GM12878 (cell line): Measurements from ENCODE around the gene PSRC1. TPM values are rescaled to one million over a fixed set of nuclear protein-coding genes. Genes with fewer than 3 reads are reported as not detected.

ENCODE experiments used
- ATAC-seq: fragments of 200-7000 bp; cut with Tn5 transposase; 3 replicates; pipeline ENCODE4 v1.9.1; 2020; ENCODE audit warnings: mild to moderate bottlenecking, moderate library complexity
- BruUV-seq: library from RNA; stranded (reverse); fragments of 400-500 nt; replicated peaks from 2 replicates; lab custom pipeline; 2021; lab: Mats Ljungman, UMichigan
- CTCF ChIA-PET: fragments of 300-600 bp; sonication (Branson Sonifier 250); formaldehyde crosslinking; extraction: SDS; loops from one replicate; lab custom pipeline; 2021; ENCODE audit warnings: inconsistent platforms; lab: Yijun Ruan, JAX
- POLR2A ChIA-PET: fragments of 350-600 bp; formaldehyde crosslinking; extraction: SDS; loops from one replicate; lab custom pipeline; 2021; ENCODE audit warnings: inconsistent platforms; lab: Charles Lee
- RAD21 ChIA-PET: fragments of 300-600 bp; sonication (Branson Sonifier 250); formaldehyde crosslinking; loops from one replicate; lab custom pipeline; 2023; ENCODE audit warnings: antibody characterized with exemption; ENCODE audit not compliant: unreplicated experiment; lab: Charles Lee
- SMC1A ChIA-PET: fragments of 300-600 bp; sonication (Branson Sonifier 250); formaldehyde crosslinking; loops from one replicate; lab custom pipeline; 2023; ENCODE audit not compliant: unreplicated experiment, uncharacterized antibody; lab: Charles Lee
- DNase-seq: peaks from one replicate; pipeline ENCODE4 v3.0.0-alpha.2; 2011; ENCODE audit warnings: low read depth, low spot score
- FAIRE-seq: peaks from 3 replicates; lab custom pipeline; 2011; peaks lifted over from hg19 to GRCh38; lab: Jason Lieb, UNC
- H2AFZ ChIP-seq: 2 replicates; pipeline ENCODE4 v1.6.0; 2011; ENCODE audit warnings: low read depth, low read length, control low read depth; ENCODE audit not compliant: control insufficient read depth
- H3K27ac ChIP-seq: 2 replicates; pipeline ENCODE4 v1.5.1; 2011; ENCODE audit warnings: control low read depth; ENCODE audit not compliant: control insufficient read depth, insufficient read depth
- H3K27me3 ChIP-seq, 2 experiments: replicated peaks in 1 of 2; 2 replicates each; pipeline versions ENCODE4 v1.6.0 to v1.6.1; 2011; ENCODE audit warnings: low read length in 1 of 2; ENCODE audit not compliant: control insufficient read depth in 2 of 2, insufficient read depth in 2 of 2
- H3K36me3 ChIP-seq, 2 experiments: 2 replicates each; pipeline ENCODE4 v1.5.1; 2011; ENCODE audit warnings: low read length in 1 of 2; ENCODE audit not compliant: control insufficient read depth in 2 of 2, insufficient read depth in 2 of 2
- H3K4me1 ChIP-seq: 2 replicates; pipeline ENCODE4 v1.6.1; 2011; ENCODE audit warnings: mild to moderate bottlenecking, low read length, moderate library complexity, mixed read lengths; ENCODE audit not compliant: control insufficient read depth, insufficient read depth
- H3K4me2 ChIP-seq: 2 replicates; pipeline ENCODE4 v1.6.0; 2011; ENCODE audit warnings: control low read depth; ENCODE audit not compliant: control insufficient read depth, insufficient read depth
- H3K4me3 ChIP-seq: fragments of 200-600 bp; sonication (generic); 2 replicates; pipeline ENCODE4 v1.5.1; 2016
- H3K79me2 ChIP-seq: 2 replicates; pipeline ENCODE4 v1.6.0; 2011; ENCODE audit warnings: low read length; ENCODE audit not compliant: control insufficient read depth, insufficient read depth
- H3K9ac ChIP-seq: 2 replicates; pipeline ENCODE4 v1.8.0; 2011; ENCODE audit warnings: low read length, control low read depth, mixed read lengths; ENCODE audit not compliant: control insufficient read depth, insufficient read depth
- H3K9me3 ChIP-seq: replicated peaks from 3 replicates; pipeline ENCODE4 v1.5.1; 2011; ENCODE audit warnings: mild to moderate bottlenecking, low read length; ENCODE audit not compliant: control insufficient read depth, insufficient read depth
- H4K20me1 ChIP-seq: 2 replicates; pipeline ENCODE4 v1.6.0; 2011; ENCODE audit not compliant: control insufficient read depth, insufficient read depth
- CHD1 ChIP-seq: IDR thresholded peaks from 2 replicates; pipeline ENCODE4 v1.6.1; 2012; ENCODE audit warnings: low read depth, low read length, improper control_type of control experiment
- E2F8 ChIP-seq: fragments of 450-650 bp; IDR thresholded peaks from 2 replicates; pipeline ENCODE4 v1.6.1; 2018; ENCODE audit warnings: mild to moderate bottlenecking, low read depth, moderate library complexity; ENCODE audit not compliant: partially characterized antibody
- EGR1 ChIP-seq, 2 experiments: IDR thresholded peaks; 1 replicate in 1 of 2; 2 replicates in 1 of 2; pipeline ENCODE4 v1.6.1; 2011 to 2012; ENCODE audit warnings: low read depth in 2 of 2, low read length in 2 of 2, borderline replicate concordance in 1 of 2, mild to moderate bottlenecking in 1 of 2, moderate library complexity in 1 of 2
- NRF1 ChIP-seq: conservative IDR thresholded peaks from 2 replicates; pipeline ENCODE4 v1.6.1; 2011; ENCODE audit warnings: mild to moderate bottlenecking, low read depth, low read length, improper control_type of control experiment
- SIN3A ChIP-seq: IDR thresholded peaks from 2 replicates; pipeline ENCODE4 v1.6.1; 2012; ENCODE audit warnings: low read depth, low read length, improper control_type of control experiment
- SKIL ChIP-seq: fragments of 450-650 bp; IDR thresholded peaks from 2 replicates; pipeline ENCODE4 v1.6.1; 2017; ENCODE audit warnings: mild to moderate bottlenecking, low read depth, inconsistent platforms; ENCODE audit not compliant: poor library complexity, severe bottlenecking
- STAT3 ChIP-seq: IDR thresholded peaks from 2 replicates; pipeline ENCODE4 v1.6.1; 2011; ENCODE audit warnings: low read depth, low read length, improper control_type of control experiment
- SUPT20H ChIP-seq: IDR thresholded peaks from 2 replicates; pipeline ENCODE4 v1.6.1; 2011; ENCODE audit warnings: low read depth, mild to moderate bottlenecking, low read length, moderate library complexity, borderline replicate concordance; ENCODE audit not compliant: control insufficient read depth
- SUZ12 ChIP-seq: fragments of 200-600 bp; sonication (generic); IDR thresholded peaks from one replicate; pipeline ENCODE4 v1.6.1; 2018; ENCODE audit warnings: antibody characterized with exemption, mild to moderate bottlenecking; ENCODE audit not compliant: unreplicated experiment
- ZNF274 ChIP-seq: IDR thresholded peaks from one replicate; pipeline ENCODE4 v1.8.0; 2011; ENCODE audit not compliant: insufficient read length, insufficient read depth
- WGBS: methylation state at CpG from one replicate; pipeline ENCODE4 v1.1.6; 2016; ENCODE audit warnings: low lambda C conversion rate; ENCODE audit not compliant: insufficient replicate concordance, insufficient coverage; ENCODE audit errors: missing lambda C conversion rate; 5-methylcytosine and 5-hydroxymethylcytosine counted together
- in situ Hi-C: fragments of 300-500 bp; cut with MboI; formaldehyde crosslinking; loops from 9 replicates; pipeline ENCODE4 v1.14.3; 2018; ENCODE audit warnings: mixed read lengths
- intact Hi-C: fragments of 100-400 bp; cut with micrococcal nuclease; formaldehyde crosslinking; loops from one replicate; pipeline ENCODE4 v1.14.2; 2022; ENCODE audit not compliant: unreplicated experiment
- polyA plus RNA-seq, 11 experiments: library from polyadenylated mRNA; depleted of rRNA in 4 of 11; unstranded in 6 of 11; stranded (reverse) in 5 of 11; fragments of >200 nt; fragmentation: Nextera tagmentation in 4 of 11; fragmentation: Illumina TruSeq in 1 of 11; extraction: Ambion mirVana in 4 of 11; extraction: Trizol in 1 of 11; gene quantifications; 1 replicate in 1 of 11; 2 replicates in 10 of 11; pipeline versions ENCODE4 v1.2.1 to v1.2.3, GENCODE V29; 2011 to 2016; ENCODE audit warnings: inconsistent platforms in 2 of 11, missing spikeins in 2 of 11, low read depth in 1 of 11
- total RNA-seq, 4 experiments: library from RNA; depleted of rRNA in 3 of 4; stranded (reverse); fragments of >200 nt in 3 of 4; fragmentation: Illumina TruSeq in 1 of 4; extraction: Trizol in 1 of 4; gene quantifications; 2 replicates each; pipeline versions ENCODE4 v1.2.1 to v1.2.3, GENCODE V29; 2013 to 2021

The PSRC1 gene
- total and polyA plus RNA-seq, 10 of the 15 experiments (the other 5 are each of a cell fraction or from before 2014, with no cell fraction given) = 1.2 to 11.8 (median 4.9) TPM

GRCh38 chr1:109267743-109268300 is 15.1 kb downstream of the PSRC1 start:
- ChIA-PET POLR2A (no interaction called here), RAD21 (interaction anchor here (1.3 kb wide), 1 partner anchor 265 kb away, joined by 3 read pairs; no protein-coding TSS in a partner anchor), CTCF (interaction anchor here (0.9 kb wide), 1 partner anchor 265 kb away, joined by 4 read pairs; no protein-coding TSS in a partner anchor), SMC1A (no interaction called here)
- H3K4me3 ChIP-seq = no peak overlapping the region
- no peaks in the 10 kb centered on the region for H3K79me2 ChIP-seq
- H3K9me3 ChIP-seq = no peaks in the 10 kb centered on the region
- FAIRE-seq (no peak), ATAC-seq (no peak), DNase-seq (no peak)
- H3K27me3 ChIP-seq = no peaks in the 10 kb centered on the region
- H3K9ac ChIP-seq = no peak overlapping the region
- intact Hi-C loops = no loop called here
- TF ChIP-seq STAT3 (no peak), ZNF274 (no peak), EGR1 (IDR thresholded peaks at IDR 0.05; ENCODE audit: borderline replicate concordance in 1 of 2, low read depth in 2 of 2, low read length in 2 of 2) (no peak)
- no peak overlapping the region for H3K4me2 ChIP-seq
- in situ Hi-C loops = no loop called here
- no peaks in the 10 kb centered on the region for H4K20me1 ChIP-seq
- no peaks in the 10 kb centered on the region for H3K4me1 ChIP-seq
- BruUV-seq = no TSS peak
- 72% methylated on average over 17 of the region's 17 CpGs for WGBS
- no peak overlapping the region for H3K27ac ChIP-seq
- H2AFZ ChIP-seq = no peak overlapping the region
- no peaks in the 10 kb centered on the region for H3K36me3 ChIP-seq

GRCh38 chr1:109266965-109267364 is 16.0 kb downstream of the PSRC1 start:
- H4K20me1 ChIP-seq = no peaks in the 10 kb centered on the region
- RAD21 ChIA-PET = interaction anchor here (0.7 to 1.0 kb wide), 2 partner anchors 11 to 266 kb away, joined by 3 read pairs; no protein-coding TSS in a partner anchor
- no peaks in the 10 kb centered on the region for H3K79me2 ChIP-seq
- no peaks in the 10 kb centered on the region for H3K27me3 ChIP-seq
- no TSS peak for BruUV-seq
- no peak overlapping the region for H3K4me2 ChIP-seq
- in situ Hi-C loops (no loop called here), intact Hi-C loops (no loop called here)
- DNase-seq = no peak
- WGBS = 61% methylated on average over 11 of the region's 11 CpGs
- FAIRE-seq = no peak
- no peak overlapping the region for H3K4me3 ChIP-seq
- H3K4me1 ChIP-seq = no peaks in the 10 kb centered on the region
- H3K36me3 ChIP-seq = no peaks in the 10 kb centered on the region
- H2AFZ ChIP-seq = no peak overlapping the region
- CTCF ChIA-PET = interaction anchor here (1.8 to 4.6 kb wide), 2 partner anchors 132 to 266 kb away, joined by 7 to 45 read pairs; partner anchors contain the start of gene SORT1
- no peak for ATAC-seq
- no peaks in the 10 kb centered on the region for H3K9me3 ChIP-seq
- TF ChIP-seq E2F8 = no peak
- TF ChIP-seq NRF1 = no peak
- no peak for TF ChIP-seq SIN3A
- TF ChIP-seq CHD1 = no peak
- TF ChIP-seq SUZ12 = no peak
- no peak for TF ChIP-seq SUPT20H
- TF ChIP-seq SKIL = no peak
- POLR2A ChIA-PET = no interaction called here
- H3K27ac ChIP-seq = no peak overlapping the region
- no peak overlapping the region for H3K9ac ChIP-seq
- SMC1A ChIA-PET = no interaction called here
